ENCODE data around the gene DRD4. TPM values are rescaled to one million over a fixed set of nuclear protein-coding genes. Genes with fewer than 3 reads are reported as not detected.

DRD4 gene
- total and polyA plus RNA-seq, 4 donors: 0.05 to 1.1 (median 0.35) TPM; not detected in 1

GRCh38 chr11:686451-687243 lies 49.6 kb downstream of the DRD4 start:
- H3K4me3 ChIP-seq: no peak overlapping the region
- no peak for TF ChIP-seq CTCF (IDR thresholded peaks at IDR 0.05; ENCODE audit: control extremely low read depth, extremely low read depth)
- 92 to 93% methylated on average over 30 of the region's 30 CpGs for WGBS, 2 donors
- H3K27me3 ChIP-seq (ENCODE audit: control insufficient read depth in 3 of 3, insufficient read depth in 3 of 3, low read length in 2 of 3): no peaks in the 10 kb centered on the region
- no peaks in the 10 kb centered on the region for H3K9me3 ChIP-seq (ENCODE audit: control insufficient read depth in 4 of 4, insufficient read depth in 3 of 4, low read length in 3 of 4)
- H3K36me3 ChIP-seq (ENCODE audit: control insufficient read depth in 4 of 4, insufficient read depth in 4 of 4, low read length in 4 of 4): peaks cover 16 to 49% (median 29%) of the 10 kb centered on the region in 4 donors
- ATAC-seq (ENCODE audit: insufficient read depth, low FRiP score) (no peak), DNase-seq (no peak)
- H3K27ac ChIP-seq (ENCODE audit: low read depth in 1 of 2, low read length in 1 of 2): no peak overlapping the region
- H3K4me1 ChIP-seq (ENCODE audit: control insufficient read depth in 5 of 5, insufficient read depth in 5 of 5, low read length in 5 of 5): peaks cover 0 to 2% (median 0%) of the 10 kb centered on the region in 5 donors
- H3K9ac ChIP-seq (ENCODE audit: insufficient read depth in 1 of 2, low read length in 2 of 2): no peak overlapping the region

GRCh38 chr11:687751-688150 lies 50.7 kb downstream of the DRD4 start:
- peaks cover 0 to 2% (median 0%) of the 10 kb centered on the region in 5 donors for H3K4me1 ChIP-seq (ENCODE audit: control insufficient read depth in 5 of 5, insufficient read depth in 5 of 5, low read length in 5 of 5)
- no peak for TF ChIP-seq CTCF (IDR thresholded peaks at IDR 0.05; ENCODE audit: control extremely low read depth, extremely low read depth)
- ATAC-seq (ENCODE audit: insufficient read depth, low FRiP score): no peak
- WGBS, 2 donors: 91 to 93% methylated on average over 13 of the region's 13 CpGs
- no peak overlapping the region for H3K4me3 ChIP-seq
- no peaks in the 10 kb centered on the region for H3K27me3 ChIP-seq (ENCODE audit: control insufficient read depth in 3 of 3, insufficient read depth in 3 of 3, low read length in 2 of 3)
- no peak overlapping the region for H3K27ac ChIP-seq (ENCODE audit: low read depth in 1 of 2, low read length in 1 of 2)
- DNase-seq: no peak
- peaks cover 11 to 41% (median 25%) of the 10 kb centered on the region in 4 donors for H3K36me3 ChIP-seq (ENCODE audit: control insufficient read depth in 4 of 4, insufficient read depth in 4 of 4, low read length in 4 of 4)
- no peaks in the 10 kb centered on the region for H3K9me3 ChIP-seq (ENCODE audit: control insufficient read depth in 4 of 4, insufficient read depth in 3 of 4, low read length in 3 of 4)
- no peak overlapping the region for H3K9ac ChIP-seq (ENCODE audit: insufficient read depth in 1 of 2, low read length in 2 of 2)

- peaks cover 0 to 10% (median 4%) of the 10 kb centered on the region in 5 donors for H3K4me1 ChIP-seq (ENCODE audit: control insufficient read depth in 5 of 5, insufficient read depth in 5 of 5, low read length in 5 of 5)
- ATAC-seq (ENCODE audit: insufficient read depth, low FRiP score): no peak
- no peak overlapping the region for H3K27ac ChIP-seq (ENCODE audit: low read depth in 1 of 2, low read length in 1 of 2)
- H3K9ac ChIP-seq (ENCODE audit: insufficient read depth in 1 of 2, low read length in 2 of 2): no peak overlapping the region
- H3K36me3 ChIP-seq (ENCODE audit: control insufficient read depth in 4 of 4, insufficient read depth in 4 of 4, low read length in 4 of 4): peaks cover 10 to 38% (median 17%) of the 10 kb centered on the region in 4 donors
- no peak overlapping the region for H3K4me3 ChIP-seq
- no peak for DNase-seq
- H3K27me3 ChIP-seq (ENCODE audit: control insufficient read depth in 3 of 3, insufficient read depth in 3 of 3, low read length in 2 of 3): no peaks in the 10 kb centered on the region
- WGBS, 2 donors: 46 to 76% methylated on average over 9 of the region's 9 CpGs
- TF ChIP-seq CTCF (IDR thresholded peaks at IDR 0.05; ENCODE audit: control extremely low read depth, extremely low read depth): no peak
- no peaks in the 10 kb centered on the region for H3K9me3 ChIP-seq (ENCODE audit: control insufficient read depth in 4 of 4, insufficient read depth in 3 of 4, low read length in 3 of 4)
Measured at GRCh38 chr11:688681-689080, 51.6 kb downstream of the DRD4 start.

Data from lung (tissue), 12 donors.